Dendritic cell treated with granulocyte-macrophage colony-stimulating factor and Interleukin-4, amounts not matched to agents 40 ng/mL and 50 ng/mL, for 4 days (primary cell): ENCODE data around the gene USP48.

Experiments
- H3K27ac Mint-ChIP-seq: one replicate; pipeline ENCODE4 v1.8.0; 2022; ENCODE audit warnings: mild to moderate bottlenecking, mixed read lengths
- H3K27me3 Mint-ChIP-seq: one replicate; pipeline ENCODE4 v1.8.0; 2022; ENCODE audit warnings: mild to moderate bottlenecking, mixed read lengths
- H3K36me3 Mint-ChIP-seq: one replicate; pipeline ENCODE4 v1.8.0; 2022; ENCODE audit warnings: low read depth, mixed read lengths
- H3K4me1 Mint-ChIP-seq: one replicate; pipeline ENCODE4 v1.8.0; 2022; ENCODE audit warnings: low read depth, mixed read lengths
- H3K4me3 Mint-ChIP-seq: one replicate; pipeline ENCODE4 v1.8.0; 2022; ENCODE audit warnings: mild to moderate bottlenecking, moderate library complexity, mixed read lengths
- H3K9me3 Mint-ChIP-seq: one replicate; pipeline ENCODE4 v1.8.0; 2022; ENCODE audit warnings: mixed read lengths
- intact Hi-C: fragments of 100-400 bp; cut with micrococcal nuclease; formaldehyde crosslinking; loops from one replicate; pipeline ENCODE4 v1.15.0; 2022

Gene USP48

DNA sequence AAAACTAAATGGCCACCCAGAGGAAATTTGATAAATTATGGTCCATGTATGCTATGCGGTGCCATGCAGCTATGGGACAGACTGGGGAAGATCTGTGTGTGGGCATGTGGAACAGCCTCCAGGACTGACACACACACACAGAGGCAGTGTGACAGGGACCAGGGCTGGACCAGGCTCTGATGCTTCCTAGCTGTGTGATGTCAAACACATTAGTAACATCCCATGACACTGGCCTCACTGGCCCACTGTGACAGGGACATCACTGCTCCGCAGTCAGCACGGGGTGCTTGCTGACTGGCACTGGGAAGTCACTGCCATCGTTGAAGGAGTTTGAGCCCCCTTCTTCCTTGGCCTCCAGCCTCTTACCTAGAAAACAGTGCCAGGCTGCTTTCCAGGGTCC is 127.7 kb downstream of the USP48 start:
- H3K27me3 Mint-ChIP-seq = peaks cover 69% of the 10 kb centered on the region
- intact Hi-C loops = loop anchor here (10.0 kb wide), 1 partner anchor 120 kb away; no protein-coding TSS in a partner anchor
- no peaks in the 10 kb centered on the region for H3K36me3 Mint-ChIP-seq
- peaks cover 32% of the 10 kb centered on the region for H3K4me1 Mint-ChIP-seq
- H3K4me3 Mint-ChIP-seq = no peak overlapping the region
- H3K9me3 Mint-ChIP-seq = no peaks in the 10 kb centered on the region
- no peak overlapping the region for H3K27ac Mint-ChIP-seq

- H3K27ac Mint-ChIP-seq = no peak overlapping the region
- intact Hi-C loops = loop anchor here (10.0 kb wide), 1 partner anchor 119 kb away; no protein-coding TSS in a partner anchor
- no peaks in the 10 kb centered on the region for H3K36me3 Mint-ChIP-seq
- no peaks in the 10 kb centered on the region for H3K9me3 Mint-ChIP-seq
- no peak overlapping the region for H3K4me3 Mint-ChIP-seq
- H3K4me1 Mint-ChIP-seq = peaks cover 26% of the 10 kb centered on the region
- peaks cover 69% of the 10 kb centered on the region for H3K27me3 Mint-ChIP-seq
Observed at GRCh38 chr1:21654209-21654608, 128.7 kb downstream of the USP48 start.

DNA sequence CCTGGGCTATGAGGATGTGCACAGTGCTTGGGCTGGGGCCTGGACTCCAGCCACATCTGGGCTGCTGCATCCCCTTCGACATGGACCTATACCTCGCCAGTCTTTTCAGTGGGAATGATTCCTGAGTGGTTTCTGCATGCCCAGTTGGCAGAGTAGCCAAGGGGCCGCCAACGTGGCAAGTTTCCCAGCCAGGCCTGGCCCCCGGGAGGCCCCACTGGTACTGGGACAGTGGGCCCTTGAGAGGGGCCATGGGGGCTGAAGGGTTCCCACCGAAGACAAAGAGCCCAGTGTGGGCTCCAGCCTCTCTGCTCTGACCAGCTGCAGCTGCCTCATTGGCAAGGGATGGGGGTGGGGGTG is 129.2 kb downstream of the USP48 start:
- no peak overlapping the region for H3K27ac Mint-ChIP-seq
- H3K4me3 Mint-ChIP-seq = no peak overlapping the region
- intact Hi-C loops = loop anchor here (10.0 kb wide), 1 partner anchor 119 kb away; no protein-coding TSS in a partner anchor
- peaks cover 73% of the 10 kb centered on the region for H3K27me3 Mint-ChIP-seq
- H3K36me3 Mint-ChIP-seq = no peaks in the 10 kb centered on the region
- H3K9me3 Mint-ChIP-seq = no peaks in the 10 kb centered on the region
- peaks cover 30% of the 10 kb centered on the region for H3K4me1 Mint-ChIP-seq

DNA sequence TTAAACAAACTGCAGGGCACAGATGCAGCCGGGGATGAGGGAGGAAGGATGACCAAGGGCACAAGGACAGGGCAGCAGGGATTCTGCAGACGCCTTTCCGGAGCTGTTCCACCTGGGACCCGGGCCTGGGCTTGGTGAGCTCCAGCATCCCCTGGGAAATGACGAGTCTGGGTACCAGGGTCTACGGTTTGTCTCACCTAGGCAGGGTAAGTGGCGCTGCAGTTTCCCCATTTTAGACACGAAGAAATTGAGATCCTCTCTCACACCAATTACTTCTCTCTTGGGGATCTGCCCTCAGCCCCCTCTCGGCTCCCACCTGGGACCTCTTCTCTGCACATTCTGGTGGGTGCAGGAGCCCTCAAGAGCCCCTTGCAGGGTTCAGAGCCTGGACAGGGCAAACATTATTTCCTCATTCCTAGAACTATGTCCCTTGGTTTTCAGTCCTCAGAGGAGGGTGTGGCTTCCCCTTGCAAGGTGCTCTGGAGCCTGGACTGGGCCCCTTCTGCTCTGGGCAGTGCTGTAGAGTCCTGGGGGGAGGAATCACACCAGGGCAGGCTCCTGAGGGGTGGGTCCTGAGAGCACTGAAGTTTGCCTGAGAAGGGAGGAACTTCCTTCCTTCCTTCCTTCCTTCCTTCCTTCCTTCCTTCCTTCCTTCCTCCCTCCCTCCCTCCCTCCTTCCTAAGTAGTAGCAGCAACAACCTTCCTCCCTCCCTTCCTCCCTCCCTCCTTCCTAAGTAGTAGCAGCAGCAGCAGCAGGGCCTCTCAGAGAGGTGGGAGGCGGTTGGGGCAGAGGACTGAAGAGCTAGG is 129.8 kb downstream of the USP48 start:
- Mint-ChIP-seq H3K27ac (no peak overlapping the region), H3K4me3 (no peak overlapping the region), H3K27me3 (peaks cover 78% of the 10 kb centered on the region), H3K4me1 (peaks cover 30% of the 10 kb centered on the region), H3K9me3 (no peaks in the 10 kb centered on the region), H3K36me3 (no peaks in the 10 kb centered on the region)
- intact Hi-C loops = loop anchor here (10.0 kb wide), 1 partner anchor 118 kb away; no protein-coding TSS in a partner anchor

DNA sequence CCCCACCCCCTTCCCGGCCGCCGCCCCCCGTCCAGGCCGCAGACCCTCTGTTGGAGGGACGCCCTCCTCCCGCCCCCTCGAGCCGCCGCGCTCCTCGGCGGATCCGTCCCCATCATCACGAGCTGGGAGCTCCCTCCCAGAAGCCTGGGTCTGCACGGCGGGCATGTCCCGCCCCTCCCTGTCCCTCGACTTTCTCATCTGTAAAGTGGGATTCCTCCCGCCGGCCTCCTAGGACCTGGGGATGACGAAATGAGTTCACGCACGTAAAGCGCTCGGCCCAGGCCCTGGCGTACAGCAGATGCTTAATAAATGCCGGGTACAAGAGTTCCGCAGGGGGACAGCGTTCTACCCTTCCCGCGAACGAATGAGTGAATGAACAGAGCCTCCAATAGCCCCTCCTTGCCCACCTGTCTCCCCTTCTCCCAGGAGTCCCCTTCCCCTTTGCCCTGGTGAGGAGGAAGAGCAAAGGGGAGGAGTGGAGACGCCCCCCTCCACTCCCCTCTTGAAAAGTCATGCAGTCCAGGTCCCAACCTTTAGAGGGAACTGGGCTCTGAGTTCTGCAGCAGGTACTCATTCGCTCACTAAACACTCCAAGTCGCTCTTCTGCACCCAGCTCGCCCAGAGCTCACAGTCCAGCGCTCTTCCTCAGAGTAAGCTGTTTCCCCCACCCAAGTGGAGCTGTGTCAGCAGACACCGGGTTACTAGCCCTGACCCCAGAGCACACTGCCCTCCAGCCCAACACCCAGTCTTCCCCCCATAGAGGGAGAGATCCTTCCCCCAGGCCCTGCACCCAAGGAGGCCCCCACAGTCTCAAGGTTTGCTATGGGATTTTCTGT is 130.6 kb downstream of the USP48 start:
- H3K36me3 Mint-ChIP-seq = no peaks in the 10 kb centered on the region
- no peak overlapping the region for H3K27ac Mint-ChIP-seq
- peak overlapping the region; percentile 56 for H3K4me3 Mint-ChIP-seq
- peaks cover 30% of the 10 kb centered on the region for H3K4me1 Mint-ChIP-seq
- H3K9me3 Mint-ChIP-seq = no peaks in the 10 kb centered on the region
- intact Hi-C loops = loop anchor here (10.0 kb wide), 1 partner anchor 118 kb away; no protein-coding TSS in a partner anchor
- peaks cover 77% of the 10 kb centered on the region for H3K27me3 Mint-ChIP-seq

DNA sequence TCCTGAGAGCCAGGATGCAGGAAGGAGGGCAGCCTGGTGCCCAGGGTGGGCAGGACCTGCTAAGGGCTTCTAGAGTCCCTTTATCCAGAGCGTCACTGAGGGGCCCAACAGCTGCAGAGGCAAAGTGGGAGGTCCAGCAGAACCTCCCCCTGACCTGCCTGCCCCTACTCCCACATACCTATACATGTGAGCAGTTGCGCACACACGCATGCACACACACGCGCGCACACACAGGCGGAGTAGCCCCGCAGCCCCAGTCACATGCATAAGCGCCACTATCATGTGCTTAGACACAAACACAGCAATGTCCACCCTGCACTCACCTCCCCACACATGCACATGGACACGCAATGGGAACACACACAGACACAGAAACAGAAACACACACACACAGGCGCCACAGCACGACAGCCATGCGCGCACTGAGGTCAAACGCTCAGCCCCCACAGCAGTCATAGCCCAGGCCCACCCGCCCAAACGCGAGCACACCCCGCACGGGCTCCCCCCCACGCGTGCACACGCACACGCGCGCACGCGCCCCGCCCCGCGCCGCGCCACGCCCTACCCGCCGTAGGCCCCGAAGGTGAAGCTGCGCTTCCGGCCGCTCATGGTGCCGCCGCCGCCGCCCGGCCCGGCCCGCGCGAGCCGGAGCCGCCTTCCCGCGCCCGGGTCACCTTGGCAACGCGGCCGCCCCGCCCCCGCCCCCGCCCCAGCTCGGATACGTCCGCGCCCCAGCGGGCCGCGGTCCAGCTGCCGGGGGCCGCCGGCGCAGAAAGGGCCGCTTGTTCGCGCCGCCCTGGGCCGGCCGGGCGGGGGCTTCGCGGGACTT is 131.5 kb downstream of the USP48 start:
- H3K9me3 Mint-ChIP-seq = no peaks in the 10 kb centered on the region
- H3K36me3 Mint-ChIP-seq = no peaks in the 10 kb centered on the region
- H3K4me3 Mint-ChIP-seq = peak overlapping the region; percentile 63
- intact Hi-C loops = loop anchor here (10.0 kb wide), 1 partner anchor 117 kb away; no protein-coding TSS in a partner anchor
- peaks cover 30% of the 10 kb centered on the region for H3K4me1 Mint-ChIP-seq
- no peak overlapping the region for H3K27ac Mint-ChIP-seq
- peaks cover 72% of the 10 kb centered on the region for H3K27me3 Mint-ChIP-seq

GRCh38 chr1:21650400-21650799 is 132.5 kb downstream of the USP48 start:
- Mint-ChIP-seq H3K9me3 (no peaks in the 10 kb centered on the region), H3K27me3 (peaks cover 71% of the 10 kb centered on the region), H3K4me1 (peaks cover 30% of the 10 kb centered on the region), H3K4me3 (no peak overlapping the region), H3K27ac (no peak overlapping the region), H3K36me3 (no peaks in the 10 kb centered on the region)
- intact Hi-C loops = loop anchor here (10.0 kb wide), 1 partner anchor 116 kb away; no protein-coding TSS in a partner anchor

DNA sequence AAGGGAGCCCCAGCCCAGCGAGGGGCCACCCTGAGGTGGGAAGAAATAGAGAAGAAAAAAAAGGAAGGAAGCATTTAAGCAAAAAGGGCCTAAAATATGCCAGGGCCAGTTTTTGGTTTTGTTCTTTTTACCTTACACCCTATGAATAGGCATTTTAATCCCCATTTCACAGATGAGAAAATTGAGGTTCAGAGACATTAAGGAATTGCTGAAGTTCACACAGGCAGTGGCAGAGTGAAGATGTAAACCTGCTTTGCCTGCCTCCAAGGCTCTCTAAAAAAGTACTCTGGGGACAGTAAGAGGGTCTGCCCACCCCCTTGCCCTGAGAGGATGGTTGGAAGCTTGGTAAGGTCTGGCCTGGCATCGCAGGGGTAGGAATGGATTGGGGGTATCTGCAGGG is 133.6 kb downstream of the USP48 start:
- Mint-ChIP-seq H3K4me3 (no peak overlapping the region), H3K4me1 (peaks cover 30% of the 10 kb centered on the region), H3K27ac (no peak overlapping the region), H3K9me3 (no peaks in the 10 kb centered on the region), H3K27me3 (peaks cover 62% of the 10 kb centered on the region), H3K36me3 (no peaks in the 10 kb centered on the region)
- intact Hi-C loops = no loop called here

GRCh38 chr1:21648791-21649190 is 134.2 kb downstream of the USP48 start:
- Mint-ChIP-seq H3K36me3 (no peaks in the 10 kb centered on the region), H3K27me3 (peaks cover 59% of the 10 kb centered on the region), H3K4me3 (no peak overlapping the region), H3K9me3 (no peaks in the 10 kb centered on the region), H3K27ac (no peak overlapping the region), H3K4me1 (peaks cover 30% of the 10 kb centered on the region)
- intact Hi-C loops = no loop called here

GRCh38 chr1:21648352-21648730 is 134.6 kb downstream of the USP48 start:
- no peak overlapping the region for H3K27ac Mint-ChIP-seq
- no peak overlapping the region for H3K4me3 Mint-ChIP-seq
- H3K9me3 Mint-ChIP-seq = no peaks in the 10 kb centered on the region
- H3K4me1 Mint-ChIP-seq = peaks cover 29% of the 10 kb centered on the region
- no peaks in the 10 kb centered on the region for H3K36me3 Mint-ChIP-seq
- intact Hi-C loops = no loop called here
- peaks cover 55% of the 10 kb centered on the region for H3K27me3 Mint-ChIP-seq

DNA sequence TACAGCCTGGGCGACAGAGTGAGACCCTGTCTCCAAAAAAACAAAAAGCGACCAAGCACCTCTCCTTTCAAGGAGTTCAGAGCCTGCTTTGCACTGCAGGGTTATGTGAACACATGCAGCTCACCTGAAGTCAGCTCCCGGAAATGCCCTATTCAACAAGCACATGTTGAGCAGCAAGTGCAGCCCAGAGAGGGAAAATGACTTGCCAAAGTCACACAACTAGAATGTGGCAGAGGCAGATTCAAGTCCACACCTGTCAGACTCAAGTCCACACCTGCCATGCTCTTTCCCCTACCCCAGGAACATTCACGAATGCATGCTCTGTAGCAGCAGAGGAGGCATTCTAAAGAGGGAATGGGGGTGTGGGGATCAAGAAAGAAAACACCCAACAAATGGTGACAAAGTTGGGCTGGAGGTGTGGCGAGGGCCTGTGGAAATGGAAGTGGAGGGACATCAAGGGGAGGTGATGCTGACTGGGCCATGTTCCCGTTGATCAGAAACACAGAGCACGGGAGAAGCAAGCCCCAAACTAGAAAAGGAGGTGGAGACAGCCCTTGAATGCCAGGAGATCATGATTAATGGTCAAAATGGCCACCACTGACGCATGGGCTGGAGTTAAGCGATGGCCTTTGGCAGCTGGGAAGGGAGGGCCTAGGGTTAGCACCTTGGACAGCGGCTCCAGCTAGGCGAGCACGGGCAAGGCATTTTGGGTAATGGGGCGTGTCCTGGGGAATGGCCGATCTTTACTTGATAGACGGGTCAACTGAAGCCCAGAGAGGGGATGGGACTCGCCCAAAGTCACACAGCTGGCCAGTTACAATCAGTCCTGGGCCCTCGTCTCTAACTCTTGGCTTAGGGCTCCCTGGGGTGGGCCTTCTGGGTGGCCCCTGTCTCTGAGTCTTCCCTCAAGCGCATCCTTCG is 135.3 kb downstream of the USP48 start:
- intact Hi-C loops = no loop called here
- no peak overlapping the region for H3K27ac Mint-ChIP-seq
- peaks cover 22% of the 10 kb centered on the region for H3K4me1 Mint-ChIP-seq
- H3K27me3 Mint-ChIP-seq = peaks cover 49% of the 10 kb centered on the region
- H3K4me3 Mint-ChIP-seq = no peak overlapping the region
- peaks cover 4% of the 10 kb centered on the region for H3K36me3 Mint-ChIP-seq
- H3K9me3 Mint-ChIP-seq = no peaks in the 10 kb centered on the region

DNA sequence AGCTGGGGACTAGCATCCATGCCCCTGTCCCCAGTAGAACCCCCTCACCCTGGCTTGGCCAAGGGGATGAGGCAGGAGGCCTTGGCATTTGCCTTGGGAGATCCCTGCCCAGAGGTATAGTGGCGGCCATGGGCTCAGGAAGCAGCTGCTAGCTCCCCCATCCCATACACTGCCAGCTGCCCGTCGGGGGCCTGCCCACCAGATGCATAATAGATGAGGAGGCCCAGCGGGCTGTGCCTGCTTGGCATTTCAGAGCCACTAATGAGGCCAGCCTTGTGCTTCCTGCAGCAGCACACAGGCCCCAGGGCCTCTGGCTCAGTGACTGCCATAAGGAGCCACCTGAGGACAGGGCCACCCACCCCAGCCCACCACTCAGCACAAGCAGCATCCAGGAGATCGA is 137.4 kb downstream of the USP48 start:
- intact Hi-C loops = no loop called here
- Mint-ChIP-seq H3K27ac (no peak overlapping the region), H3K9me3 (no peaks in the 10 kb centered on the region), H3K27me3 (peaks cover 32% of the 10 kb centered on the region), H3K36me3 (peaks cover 6% of the 10 kb centered on the region), H3K4me3 (no peak overlapping the region), H3K4me1 (peaks cover 5% of the 10 kb centered on the region)

DNA sequence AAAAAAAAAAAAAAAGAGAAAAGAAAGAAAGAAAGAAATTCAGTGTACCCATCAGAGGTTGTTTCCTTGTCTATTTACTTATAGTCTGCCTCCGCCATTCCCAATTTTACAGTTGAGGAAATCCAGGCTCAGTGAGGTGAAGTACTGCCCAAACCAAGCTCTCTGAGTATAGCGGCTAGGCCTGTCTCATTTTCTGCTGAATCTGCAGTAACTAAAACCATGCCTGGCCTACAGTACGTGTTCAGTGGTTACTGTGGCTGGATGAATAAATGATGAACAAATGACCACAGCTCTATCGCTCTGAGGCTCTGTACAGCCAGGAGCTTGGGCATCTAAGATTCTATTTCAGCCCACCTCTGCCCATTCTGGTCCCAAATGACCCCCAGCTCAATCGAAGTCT is 138.0 kb downstream of the USP48 start:
- Mint-ChIP-seq H3K36me3 (peaks cover 10% of the 10 kb centered on the region), H3K4me1 (peaks cover 5% of the 10 kb centered on the region), H3K27ac (no peak overlapping the region), H3K9me3 (no peaks in the 10 kb centered on the region), H3K4me3 (no peak overlapping the region), H3K27me3 (peaks cover 28% of the 10 kb centered on the region)
- intact Hi-C loops = no loop called here
